DOHH2 (cell line): ENCODE results near the gene PASD1.

Source experiments
- EZH2phosphoT487 ChIP-seq: fragments of 200-600 bp; sonication (generic); IDR thresholded peaks from 2 replicates; pipeline ENCODE4 v1.6.1; 2017; ENCODE audit warnings: borderline replicate concordance, mild to moderate bottlenecking, antibody characterized with exemption, low read length, moderate library complexity, mixed read lengths
- TF ChIP-seq, protein P1 (sequence below): fragments of 200-600 bp; sonication (generic); IDR thresholded peaks from one replicate; pipeline ENCODE4 v1.5.1; 2014; ENCODE audit warnings: antibody characterized with exemption, mild to moderate bottlenecking, low read depth, low read length; ENCODE audit not compliant: poor library complexity, severe bottlenecking

GRCh38 chrX:151723156-151723760 lies 159.8 kb downstream of the PASD1 start:
- TF ChIP-seq, protein P1, sequence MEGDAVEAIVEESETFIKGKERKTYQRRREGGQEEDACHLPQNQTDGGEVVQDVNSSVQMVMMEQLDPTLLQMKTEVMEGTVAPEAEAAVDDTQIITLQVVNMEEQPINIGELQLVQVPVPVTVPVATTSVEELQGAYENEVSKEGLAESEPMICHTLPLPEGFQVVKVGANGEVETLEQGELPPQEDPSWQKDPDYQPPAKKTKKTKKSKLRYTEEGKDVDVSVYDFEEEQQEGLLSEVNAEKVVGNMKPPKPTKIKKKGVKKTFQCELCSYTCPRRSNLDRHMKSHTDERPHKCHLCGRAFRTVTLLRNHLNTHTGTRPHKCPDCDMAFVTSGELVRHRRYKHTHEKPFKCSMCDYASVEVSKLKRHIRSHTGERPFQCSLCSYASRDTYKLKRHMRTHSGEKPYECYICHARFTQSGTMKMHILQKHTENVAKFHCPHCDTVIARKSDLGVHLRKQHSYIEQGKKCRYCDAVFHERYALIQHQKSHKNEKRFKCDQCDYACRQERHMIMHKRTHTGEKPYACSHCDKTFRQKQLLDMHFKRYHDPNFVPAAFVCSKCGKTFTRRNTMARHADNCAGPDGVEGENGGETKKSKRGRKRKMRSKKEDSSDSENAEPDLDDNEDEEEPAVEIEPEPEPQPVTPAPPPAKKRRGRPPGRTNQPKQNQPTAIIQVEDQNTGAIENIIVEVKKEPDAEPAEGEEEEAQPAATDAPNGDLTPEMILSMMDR, result no peak
- TF ChIP-seq EZH2phosphoT487, result no peak
